Measurements from ENCODE around the gene PTGER2.

The PTGER2 gene

DNA sequence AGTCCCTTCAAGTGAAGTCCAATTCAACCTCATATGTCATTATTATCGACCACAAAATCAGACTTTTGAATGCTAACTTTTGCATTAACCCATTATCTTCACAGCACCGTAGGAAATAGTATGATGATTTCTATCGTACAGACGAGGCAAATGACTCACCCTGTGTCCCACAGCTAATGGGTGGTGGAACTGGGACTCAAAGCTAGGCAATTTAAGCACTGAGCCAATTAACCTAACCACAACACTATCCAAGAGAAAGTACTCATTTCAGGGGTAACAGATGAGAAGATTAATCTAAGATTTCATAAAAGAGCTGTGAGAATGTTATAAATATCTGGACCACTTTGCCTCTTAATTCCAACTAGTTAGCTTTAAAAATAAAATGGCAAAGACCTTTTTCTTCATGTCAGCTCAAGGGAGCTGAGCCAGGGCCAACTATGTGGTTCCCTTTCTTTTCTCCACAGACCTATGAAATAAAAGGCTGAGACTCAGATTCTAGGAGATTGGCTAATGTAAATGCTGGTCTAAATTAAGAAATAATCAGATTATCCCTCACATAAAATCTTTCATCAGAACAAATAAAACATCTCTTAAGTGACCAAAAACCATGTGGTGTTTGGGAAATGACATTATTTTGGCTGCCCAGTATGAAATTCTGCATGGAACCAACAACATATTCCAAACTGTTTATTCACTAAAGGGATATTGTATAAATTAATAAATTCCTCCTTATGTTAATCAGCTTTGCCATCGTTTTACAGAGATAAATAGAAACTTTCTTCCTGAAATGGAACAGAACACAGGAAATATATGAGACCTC lies 4.9 kb downstream of the PTGER2 start:
- Histone ChIP-seq H3K27ac (ENCODE audit: low read depth, low read length) (no peak overlapping the region), H3K4me1 (ENCODE audit: control insufficient read depth, insufficient read depth, low read length, unreplicated experiment) (peaks cover 33% of the 10 kb centered on the region), H3K4me3 (ENCODE audit: low read depth, low read length) (no peak overlapping the region; the same call in 1 of the 2 replicates), H3K79me2 (ENCODE audit: control insufficient read depth, insufficient read depth, low read length, unreplicated experiment) (peaks cover 64% of the 10 kb centered on the region), H3K27me3 (ENCODE audit: insufficient read depth, low read length) (no peaks in the 10 kb centered on the region), H3K36me3 (ENCODE audit: insufficient read depth, low read length) (peaks cover 24% of the 10 kb centered on the region), H2AFZ (ENCODE audit: low read length, unreplicated experiment) (no peak overlapping the region)

DNA sequence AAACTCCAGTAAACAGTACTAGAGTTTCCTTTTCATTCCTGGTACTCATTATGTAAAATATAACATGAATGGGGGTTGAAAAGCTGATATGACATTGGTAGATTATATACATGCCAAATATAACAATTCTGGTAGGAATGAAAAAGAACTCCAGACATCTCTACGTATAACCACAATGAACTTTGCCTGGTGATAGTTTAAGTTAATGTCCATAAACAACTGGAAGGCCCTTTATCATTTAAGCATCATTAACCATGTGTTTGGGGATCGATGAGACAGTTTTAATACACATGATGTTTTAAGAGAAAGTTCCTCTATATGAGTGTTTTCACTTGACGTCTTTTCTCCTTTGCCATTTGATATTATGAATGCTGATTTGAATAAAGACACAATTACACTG lies 5.8 kb downstream of the PTGER2 start:
- Histone ChIP-seq H3K27ac (ENCODE audit: low read depth, low read length) (no peak overlapping the region), H3K4me1 (ENCODE audit: control insufficient read depth, insufficient read depth, low read length, unreplicated experiment) (peaks cover 33% of the 10 kb centered on the region), H3K36me3 (ENCODE audit: insufficient read depth, low read length) (peaks cover 24% of the 10 kb centered on the region), H3K79me2 (ENCODE audit: control insufficient read depth, insufficient read depth, low read length, unreplicated experiment) (peaks cover 61% of the 10 kb centered on the region), H2AFZ (ENCODE audit: low read length, unreplicated experiment) (no peak overlapping the region), H3K4me3 (ENCODE audit: low read depth, low read length) (no peak overlapping the region), H3K27me3 (ENCODE audit: insufficient read depth, low read length) (no peaks in the 10 kb centered on the region)

DNA sequence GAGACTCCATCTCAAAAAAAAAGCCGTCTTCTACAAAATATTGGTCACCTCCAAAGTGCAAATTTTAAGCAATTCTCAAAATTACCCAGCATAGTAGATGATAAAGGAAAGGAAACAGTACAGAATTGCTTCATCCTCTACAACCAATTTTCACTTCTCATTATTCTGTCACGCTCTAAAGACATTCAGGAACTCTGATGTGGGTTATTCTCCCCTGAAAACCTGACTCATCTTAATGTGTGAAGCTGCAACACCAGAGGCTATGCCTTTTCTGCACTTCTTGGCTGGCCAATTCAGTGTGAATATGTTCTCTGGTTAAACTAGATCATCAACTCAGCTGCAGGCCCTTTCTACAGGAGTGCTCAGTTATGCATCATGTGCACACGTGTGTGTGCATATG lies 11.0 kb downstream of the PTGER2 start:
- Histone ChIP-seq H3K36me3 (ENCODE audit: insufficient read depth, low read length) (peaks cover 26% of the 10 kb centered on the region), H2AFZ (ENCODE audit: low read length, unreplicated experiment) (no peak overlapping the region), H3K79me2 (ENCODE audit: control insufficient read depth, insufficient read depth, low read length, unreplicated experiment) (peaks cover 33% of the 10 kb centered on the region), H3K27ac (ENCODE audit: low read depth, low read length) (no peak overlapping the region), H3K4me3 (ENCODE audit: low read depth, low read length) (no peak overlapping the region), H3K4me1 (ENCODE audit: control insufficient read depth, insufficient read depth, low read length, unreplicated experiment) (peaks cover 31% of the 10 kb centered on the region), H3K27me3 (ENCODE audit: insufficient read depth, low read length) (no peaks in the 10 kb centered on the region)

DNA sequence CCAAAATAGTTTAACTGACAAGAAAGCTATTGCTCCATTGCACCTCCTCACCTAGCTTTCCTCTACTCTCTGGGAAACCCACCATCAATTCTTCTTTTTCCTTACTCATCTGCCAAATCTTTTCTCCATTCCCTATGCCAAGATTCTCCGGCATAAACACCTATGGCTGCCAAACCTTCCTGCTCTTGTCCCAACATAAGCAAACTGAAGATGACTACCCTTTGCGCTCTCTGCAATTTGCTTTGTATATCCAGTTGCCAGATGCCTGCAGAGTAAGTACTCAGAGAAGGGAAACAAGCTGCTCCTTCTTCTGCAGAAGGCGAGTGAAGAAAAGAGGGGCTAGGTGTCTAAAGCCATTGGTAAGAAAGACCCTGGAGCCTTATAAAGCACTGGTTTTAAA lies 11.5 kb downstream of the PTGER2 start:
- H2AFZ ChIP-seq (ENCODE audit: low read length, unreplicated experiment): no peak overlapping the region
- H3K36me3 ChIP-seq (ENCODE audit: insufficient read depth, low read length): peaks cover 25% of the 10 kb centered on the region
- H3K79me2 ChIP-seq (ENCODE audit: control insufficient read depth, insufficient read depth, low read length, unreplicated experiment): peaks cover 30% of the 10 kb centered on the region
- H3K27me3 ChIP-seq (ENCODE audit: insufficient read depth, low read length): no peaks in the 10 kb centered on the region
- H3K4me1 ChIP-seq (ENCODE audit: control insufficient read depth, insufficient read depth, low read length, unreplicated experiment): peaks cover 31% of the 10 kb centered on the region
- H3K27ac ChIP-seq (ENCODE audit: low read depth, low read length): no peak overlapping the region
- H3K4me3 ChIP-seq (ENCODE audit: low read depth, low read length): no peak overlapping the region

DNA sequence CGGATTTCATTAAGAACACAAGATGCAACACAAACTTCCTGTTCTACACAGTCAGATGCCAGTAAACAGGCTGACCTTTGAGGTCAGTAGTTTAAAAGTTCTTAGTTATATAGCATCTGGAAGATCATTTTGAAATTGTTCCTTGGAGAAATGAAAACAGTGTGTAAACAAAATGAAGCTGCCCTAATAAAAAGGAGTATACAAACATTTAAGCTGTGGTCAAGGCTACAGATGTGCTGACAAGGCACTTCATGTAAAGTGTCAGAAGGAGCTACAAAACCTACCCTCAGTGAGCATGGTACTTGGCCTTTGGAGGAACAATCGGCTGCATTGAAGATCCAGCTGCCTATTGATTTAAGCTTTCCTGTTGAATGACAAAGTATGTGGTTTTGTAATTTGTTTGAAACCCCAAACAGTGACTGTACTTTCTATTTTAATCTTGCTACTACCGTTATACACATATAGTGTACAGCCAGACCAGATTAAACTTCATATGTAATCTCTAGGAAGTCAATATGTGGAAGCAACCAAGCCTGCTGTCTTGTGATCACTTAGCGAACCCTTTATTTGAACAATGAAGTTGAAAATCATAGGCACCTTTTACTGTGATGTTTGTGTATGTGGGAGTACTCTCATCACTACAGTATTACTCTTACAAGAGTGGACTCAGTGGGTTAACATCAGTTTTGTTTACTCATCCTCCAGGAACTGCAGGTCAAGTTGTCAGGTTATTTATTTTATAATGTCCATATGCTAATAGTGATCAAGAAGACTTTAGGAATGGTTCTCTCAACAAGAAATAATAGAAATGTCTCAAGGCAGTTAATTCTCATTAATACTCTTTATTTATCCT lies 13.5 kb downstream of the PTGER2 start:
- peak overlapping the region; percentile 52 for H3K4me3 ChIP-seq (ENCODE audit: low read depth, low read length)
- peak overlapping the region; percentile 24 for H2AFZ ChIP-seq (ENCODE audit: low read length, unreplicated experiment)
- peaks cover 12% of the 10 kb centered on the region for H3K36me3 ChIP-seq (ENCODE audit: insufficient read depth, low read length)

DNA sequence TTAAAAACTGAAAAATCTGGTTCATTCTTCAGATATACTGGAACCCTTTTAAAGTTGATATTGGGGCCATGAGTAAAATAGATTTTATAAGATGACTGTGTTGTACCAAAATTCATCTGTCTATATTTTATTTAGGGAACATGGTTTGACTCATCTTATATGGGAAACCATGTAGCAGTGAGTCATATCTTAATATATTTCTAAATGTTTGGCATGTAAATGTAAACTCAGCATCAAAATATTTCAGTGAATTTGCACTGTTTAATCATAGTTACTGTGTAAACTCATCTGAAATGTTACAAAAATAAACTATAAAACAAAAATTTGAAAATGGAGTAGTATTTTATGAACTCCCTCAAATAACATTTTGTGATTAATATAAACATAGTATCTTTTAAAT lies 14.2 kb downstream of the PTGER2 start:
- Histone ChIP-seq H3K27ac (ENCODE audit: low read depth, low read length) (peak overlapping the region; percentile 95), H3K27me3 (ENCODE audit: insufficient read depth, low read length) (no peaks in the 10 kb centered on the region), H2AFZ (ENCODE audit: low read length, unreplicated experiment) (no peak overlapping the region), H3K79me2 (ENCODE audit: control insufficient read depth, insufficient read depth, low read length, unreplicated experiment) (peaks cover 19% of the 10 kb centered on the region), H3K4me3 (ENCODE audit: low read depth, low read length) (peak overlapping the region; percentile 52), H3K36me3 (ENCODE audit: insufficient read depth, low read length) (peaks cover 12% of the 10 kb centered on the region), H3K4me1 (ENCODE audit: control insufficient read depth, insufficient read depth, low read length, unreplicated experiment) (peaks cover 41% of the 10 kb centered on the region)

More for the DNA sequence above, 13.5 kb downstream of the PTGER2 start:
- Histone ChIP-seq H3K4me1 (ENCODE audit: control insufficient read depth, insufficient read depth, low read length, unreplicated experiment) (peaks cover 38% of the 10 kb centered on the region), H3K27me3 (ENCODE audit: insufficient read depth, low read length) (no peaks in the 10 kb centered on the region), H3K27ac (ENCODE audit: low read depth, low read length) (peak overlapping the region; percentile 95), H3K79me2 (ENCODE audit: control insufficient read depth, insufficient read depth, low read length, unreplicated experiment) (peaks cover 19% of the 10 kb centered on the region)

DNA sequence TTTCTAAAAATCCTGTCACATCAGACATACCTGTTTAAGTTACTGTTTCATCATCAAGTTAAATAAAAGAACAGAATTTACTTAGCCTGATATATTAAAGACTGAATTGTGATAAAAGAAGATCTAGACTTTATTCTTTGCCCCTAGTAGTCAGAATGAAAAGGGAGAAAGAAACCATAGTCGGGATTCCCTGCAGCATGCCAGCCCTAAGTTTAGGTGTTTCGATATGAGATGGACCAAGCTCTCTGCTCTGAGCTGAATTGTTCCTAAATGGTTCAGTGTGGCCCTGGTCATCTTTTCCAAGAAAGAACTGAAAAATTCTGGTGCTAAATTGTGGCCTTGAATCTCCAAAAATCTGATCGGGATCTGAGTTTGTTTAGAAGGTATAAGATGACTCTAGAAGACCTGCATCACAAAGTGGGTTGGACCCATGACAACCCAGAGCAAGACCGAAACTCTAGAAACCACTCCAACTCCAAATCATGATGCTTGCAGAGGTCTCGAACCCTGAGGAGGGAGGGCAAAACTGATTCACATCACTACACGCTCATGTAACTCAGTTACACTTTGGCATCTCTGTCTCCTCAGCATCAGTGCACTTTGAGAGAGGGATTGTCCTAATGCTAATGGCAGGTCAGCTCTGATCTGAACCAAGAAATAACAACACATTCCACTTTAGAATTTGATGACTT lies 15.7 kb downstream of the PTGER2 start:
- H3K27ac ChIP-seq (ENCODE audit: low read depth, low read length): no peak overlapping the region
- H3K27me3 ChIP-seq (ENCODE audit: insufficient read depth, low read length): no peaks in the 10 kb centered on the region
- peaks cover 14% of the 10 kb centered on the region for H3K79me2 ChIP-seq (ENCODE audit: control insufficient read depth, insufficient read depth, low read length, unreplicated experiment)
- H3K36me3 ChIP-seq (ENCODE audit: insufficient read depth, low read length): peaks cover 12% of the 10 kb centered on the region
- no peak overlapping the region for H3K4me3 ChIP-seq (ENCODE audit: low read depth, low read length)
- no peak overlapping the region for H2AFZ ChIP-seq (ENCODE audit: low read length, unreplicated experiment)
- peaks cover 52% of the 10 kb centered on the region for H3K4me1 ChIP-seq (ENCODE audit: control insufficient read depth, insufficient read depth, low read length, unreplicated experiment)

DNA sequence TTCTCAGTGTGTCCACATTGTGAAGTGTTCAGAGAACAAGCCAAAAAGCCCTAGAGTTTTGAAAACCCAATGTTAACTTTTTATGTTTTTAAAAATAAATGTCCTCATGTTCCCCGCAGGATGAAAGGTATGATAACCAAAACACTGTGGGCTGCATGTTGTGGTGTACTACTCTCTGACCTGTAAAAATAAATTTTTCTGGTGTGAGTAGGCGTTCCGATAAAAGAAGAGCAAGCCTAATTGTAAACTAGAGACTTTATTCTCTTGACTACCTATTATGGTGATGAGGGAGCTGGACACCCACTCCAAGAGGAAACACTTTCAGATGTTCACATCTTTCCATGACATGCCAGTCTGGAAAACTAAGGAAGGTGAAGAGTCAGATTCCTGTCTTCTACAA lies 18.2 kb downstream of the PTGER2 start:
- Histone ChIP-seq H3K4me1 (ENCODE audit: control insufficient read depth, insufficient read depth, low read length, unreplicated experiment) (peaks cover 56% of the 10 kb centered on the region), H2AFZ (ENCODE audit: low read length, unreplicated experiment) (no peak overlapping the region), H3K36me3 (ENCODE audit: insufficient read depth, low read length) (peaks cover 12% of the 10 kb centered on the region), H3K27ac (ENCODE audit: low read depth, low read length) (peak overlapping the region; percentile 9; the same call in 1 of the 2 replicates), H3K27me3 (ENCODE audit: insufficient read depth, low read length) (no peaks in the 10 kb centered on the region), H3K4me3 (ENCODE audit: low read depth, low read length) (no peak overlapping the region), H3K79me2 (ENCODE audit: control insufficient read depth, insufficient read depth, low read length, unreplicated experiment) (peaks cover 6% of the 10 kb centered on the region)

DNA sequence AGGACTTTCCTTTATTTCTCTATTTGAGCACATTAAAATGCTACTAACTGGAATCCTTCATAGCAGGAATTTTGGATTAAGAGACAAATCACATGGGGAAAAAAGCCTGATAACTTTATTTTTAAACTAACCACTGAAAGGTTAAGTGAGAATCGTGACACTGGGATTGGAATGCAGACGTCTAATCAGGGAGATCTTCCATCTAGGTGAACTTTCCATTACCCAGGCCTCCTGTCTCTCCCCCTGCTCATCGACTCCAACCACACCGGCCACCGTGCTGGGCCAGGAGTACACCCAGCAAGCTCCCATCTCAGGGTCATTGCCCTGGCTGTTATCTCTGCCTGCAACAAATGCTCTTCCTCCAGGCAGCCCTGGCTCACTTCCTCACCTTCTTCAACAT lies 19.0 kb downstream of the PTGER2 start:
- no peaks in the 10 kb centered on the region for H3K27me3 ChIP-seq (ENCODE audit: insufficient read depth, low read length)
- H3K79me2 ChIP-seq (ENCODE audit: control insufficient read depth, insufficient read depth, low read length, unreplicated experiment): peaks cover 6% of the 10 kb centered on the region
- peak overlapping the region; percentile 22 for H2AFZ ChIP-seq (ENCODE audit: low read length, unreplicated experiment)
- H3K36me3 ChIP-seq (ENCODE audit: insufficient read depth, low read length): peaks cover 12% of the 10 kb centered on the region
- H3K27ac ChIP-seq (ENCODE audit: low read depth, low read length): no peak overlapping the region
- H3K4me1 ChIP-seq (ENCODE audit: control insufficient read depth, insufficient read depth, low read length, unreplicated experiment): peaks cover 53% of the 10 kb centered on the region
- no peak overlapping the region for H3K4me3 ChIP-seq (ENCODE audit: low read depth, low read length)

DNA sequence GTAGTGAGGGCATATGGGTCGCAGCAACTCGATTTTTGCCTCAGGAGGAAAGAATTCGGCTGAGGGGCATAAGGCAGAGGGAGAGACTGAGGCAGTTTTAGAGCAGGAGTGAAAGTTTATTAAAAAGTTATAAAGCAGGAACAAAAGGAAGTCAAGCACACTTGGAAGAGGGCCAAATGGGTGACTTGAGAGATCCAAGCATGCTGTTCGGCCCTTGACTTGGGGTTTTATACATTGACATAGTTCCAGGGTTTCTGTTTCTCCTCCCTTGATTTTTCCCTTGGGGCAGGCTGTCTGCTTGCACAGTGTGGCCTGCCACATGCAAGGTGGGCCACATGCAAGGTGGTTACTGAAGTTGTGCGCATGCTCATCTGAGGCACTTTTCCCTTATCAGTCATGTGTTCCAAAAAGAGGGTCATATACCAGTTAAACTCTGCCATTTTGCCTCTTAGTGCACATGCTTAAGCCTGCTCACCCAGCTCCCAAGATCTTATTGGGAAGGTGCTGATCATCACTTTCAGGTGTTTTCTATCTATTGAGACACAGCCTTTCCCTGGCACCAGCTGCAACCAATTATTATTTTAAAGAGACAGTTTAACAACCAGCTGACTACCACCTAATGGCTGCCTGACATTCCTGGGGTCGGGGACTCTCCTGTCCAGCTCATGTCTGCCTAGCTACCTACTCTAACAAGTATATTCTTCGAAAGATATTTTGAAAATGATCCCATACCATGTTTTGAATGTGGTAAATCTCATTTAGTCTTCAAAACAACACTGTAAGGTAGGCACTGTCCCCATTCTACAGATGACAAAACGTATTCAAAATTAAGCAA lies 19.9 kb downstream of the PTGER2 start:
- Histone ChIP-seq H3K27me3 (ENCODE audit: insufficient read depth, low read length) (no peaks in the 10 kb centered on the region), H3K36me3 (ENCODE audit: insufficient read depth, low read length) (peaks cover 11% of the 10 kb centered on the region), H3K79me2 (ENCODE audit: control insufficient read depth, insufficient read depth, low read length, unreplicated experiment) (peaks cover 6% of the 10 kb centered on the region), H2AFZ (ENCODE audit: low read length, unreplicated experiment) (no peak overlapping the region), H3K4me1 (ENCODE audit: control insufficient read depth, insufficient read depth, low read length, unreplicated experiment) (peaks cover 53% of the 10 kb centered on the region), H3K27ac (ENCODE audit: low read depth, low read length) (no peak overlapping the region), H3K4me3 (ENCODE audit: low read depth, low read length) (no peak overlapping the region)

Measured in ACC112 (cell line).